GM19324 (cell line): ENCODE measurements around the gene SMIM24.

Experiments
- ATAC-seq: cut with Tn5 transposase; IDR thresholded peaks from one replicate; pipeline ENCODE4 v1.9.1; 2021; ENCODE audit warnings: mild to moderate bottlenecking, moderate library complexity; ENCODE audit not compliant: unreplicated experiment, low FRiP score

The SMIM24 gene

DNA sequence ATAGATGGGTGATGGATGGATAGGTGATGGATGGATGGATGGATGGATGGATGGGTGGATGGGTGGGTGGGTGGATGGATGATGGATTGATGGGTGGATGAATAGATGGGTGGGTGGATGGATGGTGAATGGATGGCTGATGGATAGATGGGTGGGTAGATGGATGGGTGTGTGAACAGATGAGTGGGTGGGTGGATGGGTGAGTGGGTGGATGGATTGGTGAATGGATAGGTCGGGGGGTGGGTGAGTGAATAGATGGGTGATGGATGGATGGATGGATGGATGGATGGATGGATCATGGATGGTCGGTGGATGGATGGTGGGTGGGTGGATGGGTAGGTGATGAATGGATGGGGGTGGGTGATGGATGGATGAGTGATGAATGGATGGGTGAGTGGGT lies 3.5 kb downstream of the SMIM24 start:
- ATAC-seq: no peak

GRCh38 chr19:3475449-3475848 lies 4.9 kb downstream of the SMIM24 start:
- ATAC-seq: no peak

DNA sequence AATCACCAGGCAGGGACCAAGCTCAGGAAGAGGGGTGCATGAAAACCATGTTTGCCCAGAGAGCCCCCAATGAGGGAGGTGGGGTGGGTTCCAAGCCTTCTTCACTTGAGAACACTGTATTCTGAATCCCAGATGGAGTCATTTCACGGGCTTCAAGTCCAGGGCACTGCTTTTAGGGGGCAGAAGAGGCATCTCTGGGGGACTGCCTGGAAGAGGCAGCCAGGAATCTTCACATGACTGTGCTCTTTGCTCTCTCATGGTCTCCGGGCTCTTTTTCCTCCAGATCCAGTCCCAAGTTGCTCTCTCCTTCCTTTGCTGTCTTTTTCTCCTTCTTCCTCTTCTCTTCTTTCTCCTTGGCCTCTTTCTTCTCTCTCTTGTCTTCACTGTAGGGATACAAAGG lies 5.7 kb downstream of the SMIM24 start:
- no peak for ATAC-seq

- no peak for ATAC-seq
Observed at GRCh38 chr19:3474010-3474409, 6.3 kb downstream of the SMIM24 start.

- no peak for ATAC-seq
Observed at GRCh38 chr19:3471954-3472655, 8.2 kb downstream of the SMIM24 start.

DNA sequence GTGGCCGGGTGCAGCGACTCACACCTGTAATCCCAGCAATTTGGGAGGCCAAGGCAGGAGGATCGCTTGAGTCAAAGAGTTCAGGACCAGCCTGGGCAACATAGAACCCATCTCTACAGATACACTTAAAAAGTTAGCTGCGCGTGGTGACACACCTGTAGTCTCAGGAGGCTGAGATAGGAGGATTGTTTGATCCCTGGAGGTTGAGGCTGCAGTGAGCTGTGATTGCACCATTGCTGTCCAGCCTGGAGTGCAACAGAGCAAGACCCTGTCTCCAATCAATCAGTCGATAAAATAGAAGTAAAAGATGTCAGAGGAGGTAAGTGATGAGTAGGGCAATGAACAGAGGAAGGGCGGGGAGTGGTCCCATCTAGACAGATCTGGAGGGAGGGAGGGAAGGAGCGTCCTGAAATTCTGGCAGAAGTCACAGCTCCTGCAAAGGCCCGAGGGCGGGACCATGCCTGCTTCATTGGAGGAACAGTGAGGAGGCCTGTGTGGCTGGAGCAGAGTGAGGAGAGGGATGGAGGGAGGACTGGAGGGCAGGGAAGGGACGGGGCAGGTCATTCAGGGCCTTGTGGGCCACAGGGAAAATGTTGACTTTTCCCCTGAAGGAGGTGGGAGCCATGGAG lies 9.7 kb downstream of the SMIM24 start:
- no peak for ATAC-seq

GRCh38 chr19:3469638-3470499 lies 10.5 kb downstream of the SMIM24 start:
- ATAC-seq: no peak

GRCh38 chr19:3468211-3468610 lies 12.1 kb downstream of the SMIM24 start:
- no peak for ATAC-seq

- ATAC-seq: no peak
Observed at GRCh38 chr19:3467437-3468198, 12.7 kb downstream of the SMIM24 start.

GRCh38 chr19:3466635-3467034 lies 13.7 kb downstream of the SMIM24 start:
- no peak for ATAC-seq

- no peak for ATAC-seq
Observed at GRCh38 chr19:3465552-3465951, 14.8 kb downstream of the SMIM24 start.

DNA sequence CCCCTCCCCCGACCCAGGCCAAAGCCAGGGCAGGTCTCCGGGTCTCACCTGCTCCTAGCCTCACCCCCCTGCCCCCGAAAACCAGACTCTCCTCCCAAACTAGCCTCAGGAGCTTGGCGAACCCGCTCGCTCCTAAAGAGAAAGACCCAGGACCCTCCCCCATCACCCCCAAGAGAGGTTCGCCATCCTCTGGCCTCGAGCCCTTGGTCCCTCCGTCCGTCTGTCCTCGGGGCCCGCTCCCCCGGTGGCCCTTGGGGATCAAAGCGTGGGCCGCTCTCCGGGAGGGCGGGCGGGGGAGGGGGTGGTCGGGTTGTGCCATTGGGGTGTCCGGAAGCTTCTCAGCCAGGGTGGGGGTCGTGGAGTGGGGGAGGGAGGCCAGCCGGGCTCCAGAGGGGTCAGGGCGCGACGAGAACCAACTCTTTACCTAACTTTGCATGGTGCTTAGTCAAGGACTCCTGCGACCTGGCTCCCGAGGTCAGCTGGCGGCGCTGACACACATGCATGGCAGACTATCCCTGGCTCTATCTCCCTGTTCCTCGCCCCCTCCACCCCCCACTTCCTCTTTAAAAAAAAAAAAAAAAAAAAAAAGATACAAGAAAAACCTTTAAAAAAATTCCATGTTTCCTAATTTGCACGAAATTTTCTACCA lies 15.6 kb downstream of the SMIM24 start:
- ATAC-seq: no peak

DNA sequence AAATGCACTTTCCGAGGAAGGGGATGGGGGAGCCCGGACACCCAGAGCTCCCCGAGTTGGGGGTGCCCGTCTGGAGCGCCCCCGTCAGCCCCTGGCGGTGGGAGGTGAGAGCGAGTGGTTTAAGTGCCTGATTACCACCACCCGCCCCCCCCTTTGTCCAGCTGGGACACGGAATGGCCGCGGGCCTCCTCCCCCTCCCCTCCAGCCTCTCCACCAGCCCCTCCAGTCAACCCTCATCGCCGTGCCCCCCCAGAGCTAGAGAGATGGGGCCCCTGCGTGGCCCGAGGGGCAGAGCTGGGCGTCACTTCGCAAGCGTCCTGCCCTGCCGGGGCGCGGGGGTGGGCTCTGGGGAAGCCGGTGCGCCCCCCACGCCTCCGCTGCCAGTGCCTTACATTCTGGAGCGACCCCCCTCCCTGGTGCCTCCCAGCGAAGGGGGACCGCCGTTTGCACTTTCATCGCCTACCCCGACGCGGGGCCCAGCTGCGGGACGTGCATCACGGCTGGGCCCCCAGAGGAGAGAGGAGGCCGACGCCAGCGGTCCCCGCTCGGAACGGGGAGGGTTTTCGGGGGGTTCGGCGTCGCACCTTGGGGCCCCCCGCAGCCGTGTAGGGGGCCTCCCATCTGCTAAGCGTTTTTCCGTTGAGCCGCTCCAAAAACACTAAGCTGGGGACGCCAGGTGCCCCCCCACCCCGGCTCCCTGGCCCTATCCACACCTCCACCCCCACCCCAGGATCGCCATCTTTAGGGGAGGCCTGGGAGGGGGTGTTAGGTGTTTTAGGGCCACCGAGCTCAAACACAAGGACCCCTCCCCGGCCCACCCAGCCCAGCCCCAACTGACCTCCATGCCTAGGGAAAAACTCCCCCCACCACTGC lies 16.4 kb downstream of the SMIM24 start:
- ATAC-seq: no peak

- no peak for ATAC-seq
Observed at GRCh38 chr19:3462991-3463713, 17.2 kb downstream of the SMIM24 start.

- no peak for ATAC-seq
Observed at GRCh38 chr19:3459965-3460582, 20.3 kb downstream of the SMIM24 start.

GRCh38 chr19:3459089-3459881 lies 21.0 kb downstream of the SMIM24 start:
- ATAC-seq: no peak
